ENCODE results near the gene M1AP. TPM values are rescaled to one million over a fixed set of nuclear protein-coding genes. Genes with fewer than 3 reads are reported as not detected.

M1AP gene
- total RNA-seq, 4 donors from 2014 or later = 0.20 TPM; not detected in 3

- Histone ChIP-seq H3K4me1 (peaks cover 5 to 14% of the 10 kb centered on the region in 2 donors), H3K9me3 (no peaks in the 10 kb centered on the region), H3K27me3 (no peaks in the 10 kb centered on the region), H3K27ac (no peak overlapping the region), H3K36me3 (no peaks in the 10 kb centered on the region), H3K4me3 (no peak overlapping the region)
- in situ Hi-C loops (cut with MboI; ENCODE audit: low sequenced_read_pairs in 4 of 4) = loop anchor here in 1 of 4 donors (25.0 kb wide), 1 partner anchor 923 kb away; no protein-coding TSS in a partner anchor
- DNase-seq (no peak), ATAC-seq (no peak)
- TF ChIP-seq CTCF (IDR thresholded peaks at IDR 0.05 in 4 of 5, conservative IDR thresholded peaks at IDR 0.05 in 1 of 5) = no peak
- no peak for TF ChIP-seq POLR2A (IDR thresholded peaks at IDR 0.05)
- intact Hi-C loops (cut with DNase I; ENCODE audit: low total_unique reads) = no loop called here
These were observed 40.8 kb upstream of the M1AP start for GRCh38 chr2:74688881-74689280.

- H3K27ac ChIP-seq = no peak overlapping the region
- DNase-seq (no peak), ATAC-seq (no peak)
- TF ChIP-seq POLR2A (IDR thresholded peaks at IDR 0.05) = no peak
- no peak for TF ChIP-seq CTCF (IDR thresholded peaks at IDR 0.05 in 4 of 5, conservative IDR thresholded peaks at IDR 0.05 in 1 of 5)
- no peaks in the 10 kb centered on the region for H3K9me3 ChIP-seq
- no peaks in the 10 kb centered on the region for H3K36me3 ChIP-seq
- no peaks in the 10 kb centered on the region for H3K4me1 ChIP-seq
- H3K4me3 ChIP-seq = no peak overlapping the region
- no peaks in the 10 kb centered on the region for H3K27me3 ChIP-seq
- in situ Hi-C loops (cut with MboI; ENCODE audit: low sequenced_read_pairs in 4 of 4) = loop anchor here in 1 of 4 donors (25.0 kb wide), 1 partner anchor 927 kb away; no protein-coding TSS in a partner anchor
- intact Hi-C loops (cut with DNase I; ENCODE audit: low total_unique reads) = no loop called here
These were observed 37.3 kb upstream of the M1AP start for GRCh38 chr2:74685408-74685807.

- Histone ChIP-seq H3K27ac (no peak overlapping the region), H3K4me3 (no peak overlapping the region), H3K9me3 (no peaks in the 10 kb centered on the region), H3K27me3 (no peaks in the 10 kb centered on the region), H3K36me3 (no peaks in the 10 kb centered on the region), H3K4me1 (no peaks in the 10 kb centered on the region)
- TF ChIP-seq CTCF (IDR thresholded peaks at IDR 0.05 in 4 of 5, conservative IDR thresholded peaks at IDR 0.05 in 1 of 5) (no peak), POLR2A (IDR thresholded peaks at IDR 0.05) (no peak)
- intact Hi-C loops (cut with DNase I; ENCODE audit: low total_unique reads) = no loop called here
- DNase-seq = no peak
- in situ Hi-C loops (cut with MboI; ENCODE audit: low sequenced_read_pairs in 4 of 4) = loop anchor here in 1 of 4 donors (25.0 kb wide), 1 partner anchor 930 kb away; no protein-coding TSS in a partner anchor
- ATAC-seq = no peak
These were observed 34.4 kb upstream of the M1AP start for GRCh38 chr2:74682501-74682900.

- Histone ChIP-seq H3K27ac (no peak overlapping the region), H3K27me3 (no peaks in the 10 kb centered on the region), H3K4me3 (no peak overlapping the region), H3K36me3 (peaks cover 0 to 7% of the 10 kb centered on the region in 2 donors), H3K4me1 (no peaks in the 10 kb centered on the region), H3K9me3 (no peaks in the 10 kb centered on the region)
- intact Hi-C loops (cut with DNase I; ENCODE audit: low total_unique reads) = no loop called here
- ATAC-seq = no peak
- DNase-seq = no peak
- in situ Hi-C loops (cut with MboI; ENCODE audit: low sequenced_read_pairs in 4 of 4) = loop anchor here in 1 of 4 donors (25.0 kb wide), 1 partner anchor 933 kb away; no protein-coding TSS in a partner anchor
- TF ChIP-seq CTCF (IDR thresholded peaks at IDR 0.05 in 4 of 5, conservative IDR thresholded peaks at IDR 0.05 in 1 of 5) (no peak), POLR2A (IDR thresholded peaks at IDR 0.05) (no peak)
These were observed 31.5 kb upstream of the M1AP start for GRCh38 chr2:74679615-74680014.

- TF ChIP-seq POLR2A (IDR thresholded peaks at IDR 0.05) (no peak), CTCF (IDR thresholded peaks at IDR 0.05 in 4 of 5, conservative IDR thresholded peaks at IDR 0.05 in 1 of 5) (no peak)
- Histone ChIP-seq H3K36me3 (peaks cover 0 to 7% of the 10 kb centered on the region in 2 donors), H3K4me3 (no peak overlapping the region), H3K4me1 (no peaks in the 10 kb centered on the region), H3K9me3 (no peaks in the 10 kb centered on the region), H3K27me3 (no peaks in the 10 kb centered on the region), H3K27ac (no peak overlapping the region)
- no peak for ATAC-seq
- no peak for DNase-seq
- in situ Hi-C loops (cut with MboI; ENCODE audit: low sequenced_read_pairs in 4 of 4) = loop anchor here in 1 of 4 donors (25.0 kb wide), 1 partner anchor 936 kb away; no protein-coding TSS in a partner anchor
- intact Hi-C loops (cut with DNase I; ENCODE audit: low total_unique reads) = no loop called here
These were observed 28.2 kb upstream of the M1AP start for GRCh38 chr2:74676331-74676730.

Measured in gastrocnemius medialis (tissue), 4 donors.